ENCODE measurements around the gene TNRC18.
A peak's percentile ranks its signal among the peaks of the same experiment; 100 is the strongest.

TNRC18 gene

GRCh38 chr7:5428478-5429252, 5.0 kb upstream of the TNRC18 start:
- Histone ChIP-seq H3K9me3 (ENCODE audit: low read depth, low read length) (no peaks in the 10 kb centered on the region), H3K4me3 (peak overlapping the region; percentile 64), H3K9ac (ENCODE audit: insufficient read length) (peak overlapping the region; percentile 70), H3K36me3 (ENCODE audit: insufficient read depth, low read length) (no peaks in the 10 kb centered on the region), H3K27ac (peak overlapping the region; percentile 77)
- no peak for DNase-seq (ENCODE audit: low read depth, low spot score)
- TF ChIP-seq EZH2 (IDR thresholded peaks at IDR 0.05) (no peak), POLR2AphosphoS5 (IDR thresholded peaks at IDR 0.05; ENCODE audit: borderline replicate concordance, low read depth, low read length) (no peak; the same call in 1 of the 2 replicates), FOXP2 (optimal IDR thresholded peaks at IDR 0.05; ENCODE audit: control extremely low read depth, extremely low read length, insufficient read depth) (no peak)

- Histone ChIP-seq H3K9ac (ENCODE audit: insufficient read length) (peak overlapping the region; percentile 95), H3K9me3 (ENCODE audit: low read depth, low read length) (no peaks in the 10 kb centered on the region), H3K27ac (peak overlapping the region; percentile 100), H3K4me3 (peak overlapping the region; percentile 94), H3K36me3 (ENCODE audit: insufficient read depth, low read length) (no peaks in the 10 kb centered on the region)
- TF ChIP-seq POLR2AphosphoS5 (IDR thresholded peaks at IDR 0.05; ENCODE audit: borderline replicate concordance, low read depth, low read length): no peak
- no peak for TF ChIP-seq FOXP2 (optimal IDR thresholded peaks at IDR 0.05; ENCODE audit: control extremely low read depth, extremely low read length, insufficient read depth)
- TF ChIP-seq EZH2 (IDR thresholded peaks at IDR 0.05): no peak
- DNase-seq (ENCODE audit: low read depth, low spot score): no peak
Measured at GRCh38 chr7:5426226-5426475, 2.5 kb upstream of the TNRC18 start.

GRCh38 chr7:5425507-5426225, 2.0 kb upstream of the TNRC18 start:
- Histone ChIP-seq H3K9ac (ENCODE audit: insufficient read length) (peak overlapping the region; percentile 95), H3K36me3 (ENCODE audit: insufficient read depth, low read length) (no peaks in the 10 kb centered on the region), H3K4me3 (peak overlapping the region; percentile 94), H3K27ac (peak overlapping the region; percentile 100), H3K9me3 (ENCODE audit: low read depth, low read length) (no peaks in the 10 kb centered on the region)
- DNase-seq (ENCODE audit: low read depth, low spot score): peak; percentile 90
- TF ChIP-seq POLR2AphosphoS5 (IDR thresholded peaks at IDR 0.05; ENCODE audit: borderline replicate concordance, low read depth, low read length) (peak; percentile 80), FOXP2 (optimal IDR thresholded peaks at IDR 0.05; ENCODE audit: control extremely low read depth, extremely low read length, insufficient read depth) (no peak)

DNA sequence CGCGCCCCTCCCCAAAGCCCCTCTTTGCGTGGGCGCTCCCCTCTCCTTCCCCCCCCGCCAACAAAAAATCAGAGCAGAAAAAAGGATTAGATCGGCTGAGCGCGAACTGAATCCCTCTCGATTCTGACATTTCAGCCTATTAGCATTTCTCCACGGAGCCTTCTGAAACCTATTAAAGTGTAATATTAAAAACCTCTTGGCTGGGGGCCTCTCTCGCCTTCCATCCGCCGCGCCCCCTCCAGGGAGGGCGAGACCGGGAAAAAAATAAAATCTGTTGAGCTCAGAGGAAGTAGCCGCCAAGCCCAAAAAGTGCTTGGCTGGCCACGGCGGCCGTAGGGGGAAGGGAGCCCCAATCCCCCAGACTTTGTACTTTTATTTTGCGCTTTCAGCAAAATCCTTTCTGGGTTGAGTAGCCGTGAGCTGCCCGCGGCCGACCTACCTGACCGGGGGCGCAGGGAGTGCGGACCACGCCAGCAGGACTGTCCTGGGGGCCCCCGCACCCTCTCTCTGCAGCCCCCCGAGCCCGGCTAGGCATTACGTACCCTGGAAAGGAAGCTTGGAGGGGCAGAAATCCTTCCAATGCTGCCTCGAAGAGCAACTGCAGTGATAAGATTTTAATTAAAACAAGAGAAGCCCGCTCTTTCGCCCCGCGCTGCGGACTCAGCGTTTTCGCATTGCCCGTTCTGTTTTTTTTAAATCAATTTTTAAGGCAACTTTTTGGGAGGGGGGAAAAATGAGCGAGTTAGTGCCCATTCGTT, 1.3 kb upstream of the TNRC18 start:
- no peak for TF ChIP-seq POLR2AphosphoS5 (IDR thresholded peaks at IDR 0.05; ENCODE audit: borderline replicate concordance, low read depth, low read length)
- no peak for TF ChIP-seq EZH2 (IDR thresholded peaks at IDR 0.05)
- TF ChIP-seq FOXP2 (optimal IDR thresholded peaks at IDR 0.05; ENCODE audit: control extremely low read depth, extremely low read length, insufficient read depth): no peak
- DNase-seq (ENCODE audit: low read depth, low spot score): no peak
- no peaks in the 10 kb centered on the region for H3K36me3 ChIP-seq (ENCODE audit: insufficient read depth, low read length)
- peak overlapping the region; percentile 95 for H3K9ac ChIP-seq (ENCODE audit: insufficient read length)
- H3K27ac ChIP-seq: peak overlapping the region; percentile 100
- H3K9me3 ChIP-seq (ENCODE audit: low read depth, low read length): no peaks in the 10 kb centered on the region
- peak overlapping the region; percentile 94 for H3K4me3 ChIP-seq

DNA sequence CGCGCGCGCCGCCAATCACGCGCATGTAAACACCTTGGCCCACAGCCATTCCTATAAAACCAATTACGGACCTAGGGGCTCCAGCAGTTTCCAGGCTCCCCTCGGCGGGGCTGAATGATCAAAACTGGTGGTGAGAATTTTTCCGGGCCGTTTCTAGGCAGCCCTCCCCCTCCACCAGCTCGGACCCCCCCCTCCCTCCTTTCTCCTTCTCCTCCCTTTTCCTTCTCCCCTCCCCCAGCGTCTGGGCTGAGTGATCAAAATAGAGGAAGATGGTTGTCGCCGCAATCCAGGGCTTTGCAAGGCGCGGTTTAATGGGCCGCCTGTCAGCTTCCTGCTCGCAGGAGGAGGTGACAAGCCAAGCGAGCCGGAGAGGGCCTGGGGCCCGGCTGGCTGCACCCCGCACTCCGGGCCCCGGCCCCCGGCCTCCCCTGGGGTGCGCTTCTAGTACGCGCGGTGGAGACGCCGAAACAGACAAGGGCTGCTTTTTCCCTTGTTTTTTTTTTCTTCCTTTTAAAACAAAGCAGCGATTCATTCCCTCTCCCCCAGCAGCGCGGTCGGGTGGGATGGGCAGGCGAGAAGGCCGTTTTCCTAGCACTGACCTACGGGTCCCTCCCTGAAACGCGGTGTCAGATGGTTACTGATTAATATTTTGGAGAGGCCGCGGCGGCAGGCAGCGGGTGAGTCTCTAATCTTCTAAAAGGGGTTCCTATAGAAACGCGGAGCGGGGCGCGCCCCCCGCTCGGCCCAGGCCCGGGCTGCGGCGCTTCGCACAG, 528 bp upstream of the TNRC18 start:
- H3K9me3 ChIP-seq (ENCODE audit: low read depth, low read length): no peaks in the 10 kb centered on the region
- peak; percentile 100 for DNase-seq (ENCODE audit: low read depth, low spot score)
- peak overlapping the region; percentile 100 for H3K27ac ChIP-seq
- H3K9ac ChIP-seq (ENCODE audit: insufficient read length): peak overlapping the region; percentile 95
- no peaks in the 10 kb centered on the region for H3K36me3 ChIP-seq (ENCODE audit: insufficient read depth, low read length)
- peak overlapping the region; percentile 94 for H3K4me3 ChIP-seq
- no peak for TF ChIP-seq EZH2 (IDR thresholded peaks at IDR 0.05)
- TF ChIP-seq POLR2AphosphoS5 (IDR thresholded peaks at IDR 0.05; ENCODE audit: borderline replicate concordance, low read depth, low read length): peak; percentile 74
- TF ChIP-seq FOXP2 (optimal IDR thresholded peaks at IDR 0.05; ENCODE audit: control extremely low read depth, extremely low read length, insufficient read depth): no peak

DNA sequence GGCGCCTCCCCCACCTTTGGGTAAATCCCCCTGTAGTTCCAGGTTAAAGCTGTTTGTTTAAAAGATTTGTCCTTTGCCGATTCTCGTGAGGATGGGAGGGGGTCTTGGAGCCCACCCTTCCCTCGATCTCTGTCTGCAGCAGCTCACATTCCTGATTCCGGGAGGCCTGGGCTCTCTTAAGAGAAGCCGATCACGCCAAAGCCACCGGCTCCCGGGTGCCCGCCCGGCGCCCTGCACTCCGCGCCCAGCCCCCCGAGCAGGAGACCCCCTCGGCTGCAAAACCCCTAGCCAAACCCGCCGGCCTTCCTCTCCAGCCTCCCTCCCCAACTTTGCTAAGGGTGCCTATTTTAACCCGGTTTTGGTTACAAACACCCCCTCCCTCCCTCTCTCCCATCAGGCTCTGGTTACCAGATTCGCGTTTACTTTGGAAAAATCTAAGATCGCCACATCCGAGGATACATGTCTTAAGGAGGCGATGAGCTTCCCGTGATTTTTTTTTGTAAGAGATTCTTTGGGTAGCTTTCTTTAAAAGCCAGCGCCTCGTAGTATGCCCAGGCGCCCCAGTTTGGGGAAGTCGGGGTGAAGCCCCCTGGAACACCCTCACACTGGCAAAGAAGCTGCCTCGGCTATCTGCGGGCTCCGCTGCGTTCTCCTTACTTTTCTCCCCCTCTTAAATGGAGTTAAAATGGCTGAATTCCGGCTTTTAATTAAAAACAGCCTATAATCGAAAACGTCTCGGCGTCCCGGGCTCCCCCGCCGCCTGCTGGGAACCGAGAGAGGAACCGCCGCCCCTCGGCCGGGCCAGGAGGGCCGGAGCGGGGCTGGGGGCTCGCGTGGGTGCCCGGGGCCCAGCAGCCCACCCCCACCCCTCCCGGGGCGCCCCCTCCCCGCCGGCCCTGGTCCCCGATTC, 983 bp downstream of the TNRC18 start:
- Histone ChIP-seq H3K9ac (ENCODE audit: insufficient read length) (peak overlapping the region; percentile 99), H3K27ac (peak overlapping the region; percentile 99), H3K36me3 (ENCODE audit: insufficient read depth, low read length) (no peaks in the 10 kb centered on the region), H3K4me3 (peak overlapping the region; percentile 99), H3K9me3 (ENCODE audit: low read depth, low read length) (no peaks in the 10 kb centered on the region)
- DNase-seq (ENCODE audit: low read depth, low spot score): no peak
- TF ChIP-seq POLR2AphosphoS5 (IDR thresholded peaks at IDR 0.05; ENCODE audit: borderline replicate concordance, low read depth, low read length) (0 out of 2 replicates have a peak, but pooled peaks have one; percentile 9), FOXP2 (optimal IDR thresholded peaks at IDR 0.05; ENCODE audit: control extremely low read depth, extremely low read length, insufficient read depth) (no peak)

Measured in SK-N-MC (cell line).